B cell (primary cell): Measurements from ENCODE around the gene RASL10A. TPM values are rescaled to one million over a fixed set of nuclear protein-coding genes. Genes with fewer than 3 reads are reported as not detected.

Source experiments
- ATAC-seq: fragments of 200-7000 bp; cut with Tn5 transposase; one replicate; pipeline ENCODE4 v1.10.0; 2021; ENCODE audit warnings: low read depth, mild to moderate bottlenecking, moderate number of reproducible peaks, moderate library complexity
- CTCF ChIA-PET: fragments of 350-600 bp; sonication (Branson Sonifier 250); formaldehyde crosslinking; loops from one replicate; lab custom pipeline; 2021; ENCODE audit warnings: antibody characterized with exemption, inconsistent platforms; lab: Charles Lee
- POLR2A ChIA-PET: fragments of 350-600 bp; sonication (Branson Sonifier 250); formaldehyde crosslinking; loops from one replicate; lab custom pipeline; 2021; ENCODE audit warnings: antibody characterized with exemption; lab: Charles Lee
- DNase-seq: peaks from one replicate; pipeline ENCODE4 v3.0.0; 2013
- H2AFZ ChIP-seq: 2 replicates; pipeline ENCODE4 v1.6.1; 2012; ENCODE audit warnings: mild to moderate bottlenecking, low read depth, low read length; ENCODE audit not compliant: insufficient read depth, poor library complexity, severe bottlenecking
- H3K27ac ChIP-seq, 2 donors: 1 replicate in 1 of 2; 2 replicates in 1 of 2; pipeline ENCODE4 v1.5.1; 2012 to 2013; ENCODE audit warnings: low read length in 2 of 2, mild to moderate bottlenecking in 2 of 2, moderate library complexity in 1 of 2
- H3K27me3 ChIP-seq, 4 experiments: fragments of 200-600 bp in 1 of 4; sonication (generic) in 1 of 4; replicated peaks in 1 of 4; 1 replicate in 2 of 4; 2 replicates in 2 of 4; pipeline versions ENCODE4 v1.6.1 to v1.7.0; 2013 to 2016; ENCODE audit warnings: low read length in 3 of 4, mild to moderate bottlenecking in 2 of 4, mixed read lengths in 1 of 4, moderate library complexity in 1 of 4; ENCODE audit not compliant: insufficient read depth in 4 of 4, control insufficient read depth in 3 of 4; ENCODE audit errors: control extremely low read depth in 1 of 4
- H3K36me3 ChIP-seq, 2 experiments: replicated peaks in 1 of 2; 1 replicate in 1 of 2; 2 replicates in 1 of 2; pipeline versions ENCODE4 v1.6.1 to v1.7.1; 2013; ENCODE audit warnings: low read length in 1 of 2; ENCODE audit not compliant: insufficient read depth in 2 of 2, control insufficient read depth in 1 of 2; ENCODE audit errors: control extremely low read depth in 1 of 2, extremely low read depth in 1 of 2
- H3K4me1 ChIP-seq, 2 donors: fragments of 200-600 bp in 1 of 2; sonication (generic) in 1 of 2; 1 replicate in 1 of 2; 2 replicates in 1 of 2; pipeline versions ENCODE4 v1.5.1 to v1.6.1; 2013 to 2017; ENCODE audit warnings: low read length in 2 of 2; ENCODE audit not compliant: control insufficient read depth in 2 of 2, insufficient read depth in 2 of 2
- H3K4me2 ChIP-seq: replicated peaks from 2 replicates; pipeline ENCODE3; 2012; ENCODE audit warnings: mild to moderate bottlenecking, low read depth, low read length; ENCODE audit not compliant: poor library complexity, severe bottlenecking
- H3K4me3 ChIP-seq, 5 experiments: fragments of 200-600 bp in 1 of 5; sonication (generic) in 1 of 5; 1 replicate in 3 of 5; 2 replicates in 2 of 5; pipeline versions ENCODE4 v1.5.1 to v1.7.0; 2011 to 2016; ENCODE audit warnings: low read length in 4 of 5, mild to moderate bottlenecking in 4 of 5, low read depth in 2 of 5, control low read depth in 1 of 5, moderate library complexity in 1 of 5; ENCODE audit not compliant: insufficient read depth in 1 of 5; ENCODE audit errors: control extremely low read depth in 1 of 5, extremely low read depth in 1 of 5
- H3K79me2 ChIP-seq: fragments of 200-600 bp; sonication (generic); one replicate; pipeline ENCODE4 v1.6.0; 2016; ENCODE audit warnings: low read length; ENCODE audit not compliant: control insufficient read depth, insufficient read depth
- H3K9ac ChIP-seq: fragments of 200-600 bp; sonication (generic); 2 replicates; pipeline ENCODE4 v1.6.1; 2017; ENCODE audit warnings: mild to moderate bottlenecking, low read length, moderate library complexity
- H3K9me3 ChIP-seq, 3 donors: one replicate each; pipeline versions ENCODE4 v1.6.1 to v1.7.1; 2013; ENCODE audit warnings: low read length in 2 of 3; ENCODE audit not compliant: control insufficient read depth in 2 of 3, insufficient read depth in 1 of 3; ENCODE audit errors: control extremely low read depth in 1 of 3
- H4K20me1 ChIP-seq: 2 replicates; pipeline ENCODE4 v1.6.0; 2012; ENCODE audit warnings: mild to moderate bottlenecking, low read length; ENCODE audit not compliant: insufficient read depth, control insufficient read depth, poor library complexity, severe bottlenecking
- H3K27ac Mint-ChIP-seq: one replicate; pipeline ENCODE4 v1.8.0; 2021; ENCODE audit warnings: mixed read lengths
- H3K27me3 Mint-ChIP-seq: one replicate; pipeline ENCODE4 v1.8.0; 2021; ENCODE audit warnings: mixed read lengths
- H3K4me1 Mint-ChIP-seq: one replicate; pipeline ENCODE4 v1.8.0; 2021; ENCODE audit warnings: mixed read lengths
- H3K4me3 Mint-ChIP-seq: one replicate; pipeline ENCODE4 v1.8.0; 2021; ENCODE audit warnings: mixed read lengths
- H3K9me3 Mint-ChIP-seq: one replicate; pipeline ENCODE4 v1.8.0; 2022; ENCODE audit warnings: mixed read lengths; ENCODE audit not compliant: insufficient read depth
- EZH2 ChIP-seq: IDR thresholded peaks from 2 replicates; pipeline ENCODE4 v1.6.1; 2012; ENCODE audit warnings: borderline replicate concordance, low read depth, mild to moderate bottlenecking, moderate library complexity, low read length; ENCODE audit not compliant: insufficient read depth, poor library complexity, severe bottlenecking
- WGBS: methylation state at CpG from one replicate; pipeline ENCODE4 v1.1.5; 2013; ENCODE audit warnings: missing lambda C conversion rate; ENCODE audit not compliant: insufficient coverage; 5-methylcytosine and 5-hydroxymethylcytosine counted together
- intact Hi-C: fragments of 100-400 bp; cut with micrococcal nuclease; formaldehyde crosslinking; loops from one replicate; pipeline ENCODE4 v1.10.0; 2022
- polyA plus RNA-seq: library from polyadenylated mRNA; depleted of rRNA; stranded (reverse); fragments of >200 nt; gene quantifications from 2 replicates; pipeline ENCODE4 v1.2.3, GENCODE V29; 2012
- total RNA-seq, 2 donors: library from RNA; stranded (reverse); fragments of 120-200 nt in 1 of 2; gene quantifications; 1 replicate in 1 of 2; 2 replicates in 1 of 2; pipeline versions ENCODE4 v1.2.3 to v1.2.4, GENCODE V29; 2013 to 2022
- TF ChIP-seq, protein P1 (sequence below): fragments of 200-600 bp; IDR thresholded peaks from one replicate; pipeline ENCODE4 v1.8.0; 2022; ENCODE audit warnings: antibody characterized with exemption, mild to moderate bottlenecking

RASL10A gene
- total and polyA plus RNA-seq, 2 donors (not counting 1 experiment from before 2014, with no cell fraction given): 2.8 to 4.7 TPM

DNA sequence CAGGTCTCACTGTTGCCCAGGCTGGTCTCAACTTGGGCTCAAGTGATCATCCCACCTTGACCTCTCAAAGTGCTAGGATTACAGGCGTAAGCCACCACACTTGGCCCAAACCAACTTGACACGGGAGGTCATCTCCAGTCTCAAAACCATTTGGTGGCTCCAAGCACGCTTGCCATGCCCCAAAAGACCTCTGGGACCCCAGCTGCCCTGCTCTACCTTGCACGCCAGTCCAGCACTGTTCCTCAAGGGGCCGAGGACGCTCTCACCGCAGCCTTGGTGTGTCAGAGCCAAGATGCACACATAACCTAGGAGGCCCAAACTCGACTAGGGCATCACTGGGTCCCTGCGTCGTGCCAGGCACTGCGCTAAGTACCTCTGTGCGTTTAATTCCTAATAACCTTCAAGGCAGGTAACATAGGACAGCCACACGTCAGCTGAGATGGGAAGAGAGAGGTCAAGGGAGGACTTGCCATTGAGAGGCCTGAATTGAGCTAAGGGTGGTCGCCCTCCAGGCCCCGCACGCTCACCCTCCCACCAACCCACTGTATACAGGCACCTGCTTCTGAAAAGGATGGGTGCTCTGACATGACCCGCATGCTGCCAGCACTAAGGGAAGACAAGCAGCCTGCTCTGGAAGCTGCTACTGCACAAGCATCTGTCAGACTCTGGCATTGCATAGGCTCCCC is 13.6 kb downstream of the RASL10A start:
- Mint-ChIP-seq H3K4me1 (peaks cover 13% of the 10 kb centered on the region), H3K27ac (no peak overlapping the region), H3K27me3 (peaks cover 17% of the 10 kb centered on the region), H3K9me3 (no peaks in the 10 kb centered on the region), H3K4me3 (no peak overlapping the region)
- peaks cover 2% of the 10 kb centered on the region for H3K79me2 ChIP-seq
- peaks cover 5 to 33% of the 10 kb centered on the region in 2 experiments for H3K36me3 ChIP-seq
- no peak overlapping the region for H2AFZ ChIP-seq
- DNase-seq (no peak), ATAC-seq (no peak)
- no peak overlapping the region for H3K4me3 ChIP-seq
- CTCF ChIA-PET: no interaction called here
- no peak overlapping the region for H3K27ac ChIP-seq
- no peak overlapping the region for H3K4me2 ChIP-seq
- peaks cover 10 to 11% of the 10 kb centered on the region in 2 donors for H3K4me1 ChIP-seq
- intact Hi-C loops: no loop called here
- peaks cover 24% of the 10 kb centered on the region for H4K20me1 ChIP-seq
- TF ChIP-seq, protein P1, sequence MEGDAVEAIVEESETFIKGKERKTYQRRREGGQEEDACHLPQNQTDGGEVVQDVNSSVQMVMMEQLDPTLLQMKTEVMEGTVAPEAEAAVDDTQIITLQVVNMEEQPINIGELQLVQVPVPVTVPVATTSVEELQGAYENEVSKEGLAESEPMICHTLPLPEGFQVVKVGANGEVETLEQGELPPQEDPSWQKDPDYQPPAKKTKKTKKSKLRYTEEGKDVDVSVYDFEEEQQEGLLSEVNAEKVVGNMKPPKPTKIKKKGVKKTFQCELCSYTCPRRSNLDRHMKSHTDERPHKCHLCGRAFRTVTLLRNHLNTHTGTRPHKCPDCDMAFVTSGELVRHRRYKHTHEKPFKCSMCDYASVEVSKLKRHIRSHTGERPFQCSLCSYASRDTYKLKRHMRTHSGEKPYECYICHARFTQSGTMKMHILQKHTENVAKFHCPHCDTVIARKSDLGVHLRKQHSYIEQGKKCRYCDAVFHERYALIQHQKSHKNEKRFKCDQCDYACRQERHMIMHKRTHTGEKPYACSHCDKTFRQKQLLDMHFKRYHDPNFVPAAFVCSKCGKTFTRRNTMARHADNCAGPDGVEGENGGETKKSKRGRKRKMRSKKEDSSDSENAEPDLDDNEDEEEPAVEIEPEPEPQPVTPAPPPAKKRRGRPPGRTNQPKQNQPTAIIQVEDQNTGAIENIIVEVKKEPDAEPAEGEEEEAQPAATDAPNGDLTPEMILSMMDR: no peak
- no peak for TF ChIP-seq EZH2
- no peak overlapping the region for H3K9ac ChIP-seq
- WGBS: 96% methylated on average over 15 of the region's 17 CpGs
- POLR2A ChIA-PET: no interaction called here
- H3K27me3 ChIP-seq: peaks cover 0 to 17% (median 14%) of the 10 kb centered on the region in 4 experiments
- peaks cover 0 to 5% (median 0%) of the 10 kb centered on the region in 3 donors for H3K9me3 ChIP-seq

DNA sequence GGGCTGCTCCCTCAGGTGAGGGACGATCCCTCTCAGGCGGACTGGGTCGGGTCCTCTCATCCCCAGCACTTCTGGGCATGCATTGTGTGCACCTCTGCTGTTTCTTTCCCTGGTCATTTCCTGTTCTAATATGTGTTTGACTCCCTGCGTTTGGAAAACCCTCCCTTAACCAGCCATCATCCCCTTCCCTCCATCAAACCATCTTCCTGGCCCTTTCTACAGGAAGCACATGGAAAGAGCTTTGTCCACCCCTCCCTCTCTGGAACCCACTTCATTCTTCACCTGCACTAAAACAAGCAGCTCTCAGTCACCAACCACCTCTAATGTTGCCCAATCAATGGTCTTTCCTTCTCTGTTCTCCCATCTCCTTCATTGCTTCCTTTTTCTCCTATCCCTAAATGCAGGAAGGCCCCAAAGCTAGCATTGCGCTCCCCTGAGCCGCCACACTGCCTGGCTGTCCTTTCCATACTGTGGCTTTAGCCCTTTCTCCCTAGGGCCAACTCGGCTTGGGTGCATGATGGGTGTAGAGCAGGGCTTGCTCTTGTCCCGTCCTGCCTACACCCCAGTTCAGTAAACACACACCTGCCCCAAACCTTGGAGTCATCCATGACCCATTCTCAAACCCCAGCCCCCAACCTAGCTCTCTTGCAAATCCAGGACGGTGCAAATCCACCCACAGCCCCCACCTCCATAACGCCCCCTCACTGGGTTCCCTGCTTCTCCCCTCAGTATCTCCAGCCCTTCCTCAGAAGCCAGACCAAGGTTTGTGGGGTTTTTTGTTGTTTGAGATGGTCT is 14.5 kb downstream of the RASL10A start:
- Histone ChIP-seq H3K4me2 (no peak overlapping the region), H2AFZ (no peak overlapping the region), H3K4me1 (peaks cover 2 to 3% of the 10 kb centered on the region in 2 donors), H3K27me3 (peaks cover 0 to 9% (median 8%) of the 10 kb centered on the region in 4 experiments), H3K27ac (no peak overlapping the region), H4K20me1 (peaks cover 32% of the 10 kb centered on the region), H3K36me3 (peaks cover 9 to 42% of the 10 kb centered on the region in 2 experiments), H3K9me3 (no peaks in the 10 kb centered on the region), H3K4me3 (no peak overlapping the region), H3K9ac (no peak overlapping the region), H3K79me2 (peaks cover 1% of the 10 kb centered on the region)
- DNase-seq (peak; percentile 20), ATAC-seq (no peak)
- POLR2A ChIA-PET: no interaction called here
- peaks cover 8% of the 10 kb centered on the region for H3K4me1 Mint-ChIP-seq
- H3K9me3 Mint-ChIP-seq: no peaks in the 10 kb centered on the region
- peaks cover 12% of the 10 kb centered on the region for H3K27me3 Mint-ChIP-seq
- TF ChIP-seq, protein P1: no peak
- no peak for TF ChIP-seq EZH2
- 82% methylated on average over 7 of the region's 10 CpGs for WGBS
- H3K4me3 Mint-ChIP-seq: no peak overlapping the region
- H3K27ac Mint-ChIP-seq: peak overlapping the region; percentile 32
- intact Hi-C loops: no loop called here
- CTCF ChIA-PET: no interaction called here
